GM12891 (cell line): ENCODE data around the gene PLEKHA5.

ENCODE experiments used
- POLR2A ChIP-seq: IDR thresholded peaks from 2 replicates; pipeline ENCODE4 v1.6.1; 2011; ENCODE audit warnings: low read depth, low read length, control low read depth
- POLR2AphosphoS5 ChIP-seq: IDR thresholded peaks from 2 replicates; pipeline ENCODE4 v1.6.1; 2011; ENCODE audit warnings: low read depth, low read length, control low read depth
- TAF1 ChIP-seq: IDR thresholded peaks from 2 replicates; pipeline ENCODE4 v1.6.1; 2011; ENCODE audit warnings: low read depth, low read length, control low read depth

GRCh38 chr12:19412844-19413243, 283.3 kb downstream of the PLEKHA5 start:
- TF ChIP-seq POLR2A: no peak
- no peak for TF ChIP-seq POLR2AphosphoS5
- no peak for TF ChIP-seq TAF1
